Upper lobe of right lung (tissue), 1 donor: Measurements from ENCODE around the gene S1PR2. TPM values are rescaled to one million over a fixed set of nuclear protein-coding genes. Genes with fewer than 3 reads are reported as not detected.
"Not testable (repeated sequence)": the region's sequence is repeated elsewhere in the genome, so short reads cannot be mapped to it uniquely, and the experiment has no call there.

ENCODE experiments used
- ATAC-seq: fragments of 200-7000 bp; cut with Tn5 transposase; one replicate; pipeline ENCODE4 v1.9.1; 2020; ENCODE audit warnings: mild to moderate bottlenecking, moderate library complexity
- DNase-seq: peaks from one replicate; pipeline ENCODE4 v3.0.0-alpha.2; 2020
- H3K27ac ChIP-seq: fragments of 200-600 bp; one replicate; pipeline ENCODE4 v1.8.0; 2022
- H3K27me3 ChIP-seq: fragments of 200-600 bp; one replicate; pipeline ENCODE4 v1.8.0; 2022; ENCODE audit warnings: mild to moderate bottlenecking
- H3K36me3 ChIP-seq: fragments of 200-600 bp; one replicate; pipeline ENCODE4 v1.8.0; 2022
- H3K4me1 ChIP-seq: fragments of 200-600 bp; one replicate; pipeline ENCODE4 v1.8.0; 2022
- H3K4me3 ChIP-seq: fragments of 200-600 bp; one replicate; pipeline ENCODE4 v1.8.0; 2022; ENCODE audit warnings: mild to moderate bottlenecking
- H3K9me3 ChIP-seq: fragments of 200-600 bp; one replicate; pipeline ENCODE4 v1.8.0; 2022
- CTCF ChIP-seq: fragments of 200-600 bp; IDR thresholded peaks from one replicate; pipeline ENCODE4 v1.8.0; 2022; ENCODE audit warnings: antibody characterized with exemption
- intact Hi-C: fragments of 100-400 bp; cut with DNase I; formaldehyde crosslinking; loops from one replicate; pipeline ENCODE4 v1.11.0; 2022
- microRNA-seq: library from miRNA; unstranded; fragments of <30 nt; microRNA quantifications from one replicate; pipeline ENCODE4 v1.2.0, GENCODE V29; 2020; ENCODE audit warnings: borderline microRNAs expressed
- total RNA-seq: library from RNA; stranded (reverse); fragmentation: NEBNext Ultra II Directional; extraction: Animal tissue kit (Norgen Biotek cat#: 25700); gene quantifications from one replicate; pipeline ENCODE4 v1.2.1, GENCODE V29; 2021
- donor health status: DM: no; HTN: yes; CAD: no; lungs with severe emphysema.

The S1PR2 gene
- total RNA-seq, 1 donor from 2014 or later = 21.7 TPM

- intact Hi-C loops = no loop called here
- H3K4me3 ChIP-seq = no peak overlapping the region
- H3K4me1 ChIP-seq = no peaks in the 10 kb centered on the region
- peaks cover 61% of the 10 kb centered on the region for H3K36me3 ChIP-seq
- H3K9me3 ChIP-seq = no peaks in the 10 kb centered on the region
- ATAC-seq = no peak
- H3K27me3 ChIP-seq = no peaks in the 10 kb centered on the region
- H3K27ac ChIP-seq = no peak overlapping the region
- no peak for TF ChIP-seq CTCF
- DNase-seq = no peak
Measured at GRCh38 chr19:10182076-10182475, 49.1 kb downstream of the S1PR2 start.

GRCh38 chr19:10180459-10180858 lies 50.7 kb downstream of the S1PR2 start:
- ATAC-seq = no peak
- no peak for DNase-seq
- Histone ChIP-seq H3K9me3 (no peaks in the 10 kb centered on the region), H3K27ac (no peak overlapping the region), H3K4me3 (no peak overlapping the region), H3K36me3 (peaks cover 65% of the 10 kb centered on the region), H3K4me1 (no peaks in the 10 kb centered on the region), H3K27me3 (no peaks in the 10 kb centered on the region)
- intact Hi-C loops = no loop called here
- TF ChIP-seq CTCF = no peak

- H3K36me3 ChIP-seq = peaks cover 65% of the 10 kb centered on the region
- intact Hi-C loops, DNase-seq, H3K27ac ChIP-seq, H3K4me1 ChIP-seq, H3K27me3 ChIP-seq, ATAC-seq, H3K9me3 ChIP-seq, H3K4me3 ChIP-seq: not testable (repeated sequence)
Measured at GRCh38 chr19:10180024-10180423, 51.1 kb downstream of the S1PR2 start.

GRCh38 chr19:10173527-10173926 lies 57.6 kb downstream of the S1PR2 start:
- no peaks in the 10 kb centered on the region for H3K4me1 ChIP-seq
- ATAC-seq (no peak), DNase-seq (no peak)
- intact Hi-C loops = no loop called here
- H3K27ac ChIP-seq = no peak overlapping the region
- no peak for TF ChIP-seq CTCF
- H3K36me3 ChIP-seq = peaks cover 84% of the 10 kb centered on the region
- H3K27me3 ChIP-seq = no peaks in the 10 kb centered on the region
- H3K9me3 ChIP-seq = no peaks in the 10 kb centered on the region
- H3K4me3 ChIP-seq = no peak overlapping the region

Small RNA genes lying within 50 kb of the gene (microRNA-seq; reads per million reads assigned to microRNA genes)
- not detected for gene MIR4322

Other genes with a start within 250 kb of the S1PR2 start
- 9.6 TPM for gene COL5A3, start 220.8 kb downstream of the S1PR2 start, total RNA-seq
- not detected for gene RDH8, start 217.8 kb downstream of the S1PR2 start, total RNA-seq
- 52.0 TPM for gene SHFL, start 145.0 kb downstream of the S1PR2 start, total RNA-seq
- 0.23 TPM for gene ANGPTL6, start 128.7 kb downstream of the S1PR2 start, total RNA-seq
- 35.2 TPM for gene PPAN, start 125.0 kb downstream of the S1PR2 start, total RNA-seq
- gene P2RY11, start 119.6 kb downstream of the S1PR2 start, total RNA-seq = 13.5 TPM
- 175 TPM for gene EIF3G, start 111.4 kb downstream of the S1PR2 start, total RNA-seq
- gene DNMT1, start 36.4 kb downstream of the S1PR2 start, total RNA-seq = 72.1 TPM
- gene MRPL4, start 20.9 kb upstream of the S1PR2 start, total RNA-seq = 41.5 TPM
- 245 TPM for gene ICAM1, start 39.8 kb upstream of the S1PR2 start, total RNA-seq
- gene ICAM4, start 55.6 kb upstream of the S1PR2 start, total RNA-seq = 11.1 TPM
- gene ICAM5, start 58.6 kb upstream of the S1PR2 start, total RNA-seq = 18.3 TPM
- 3.8 TPM for gene ZGLP1, start 78.5 kb upstream of the S1PR2 start, total RNA-seq
- 19.2 TPM for gene FDX2, start 84.7 kb upstream of the S1PR2 start, total RNA-seq
- 25.4 TPM for gene RAVER1, start 102.2 kb upstream of the S1PR2 start, total RNA-seq
- 23.8 TPM for gene ICAM3, start 108.3 kb upstream of the S1PR2 start, total RNA-seq
- 140 TPM for gene TYK2, start 149.2 kb upstream of the S1PR2 start, total RNA-seq
- 154 TPM for gene CDC37, start 172.2 kb upstream of the S1PR2 start, total RNA-seq
- 35.5 TPM for gene PDE4A, start 189.2 kb upstream of the S1PR2 start, total RNA-seq